Measurements from ENCODE around the gene ERICH2.

Gene ERICH2

GRCh38 chr2:170814533-170815230, 44.5 kb downstream of the ERICH2 start:
- no peak overlapping the region for H3K4me3 ChIP-seq (ENCODE audit: low read length)
- H3K36me3 ChIP-seq (ENCODE audit: control insufficient read depth, insufficient read depth, low read length) = no peaks in the 10 kb centered on the region
- H3K27me3 ChIP-seq (ENCODE audit: control insufficient read depth, insufficient read depth, low read length) = peaks cover 48% of the 10 kb centered on the region
- peaks cover 6% of the 10 kb centered on the region for H3K4me1 ChIP-seq (ENCODE audit: control insufficient read depth, insufficient read depth, low read length)
- H3K9ac ChIP-seq (ENCODE audit: low read length) = no peak overlapping the region
- H3K27ac ChIP-seq (ENCODE audit: low read depth, low read length) = no peak overlapping the region

DNA sequence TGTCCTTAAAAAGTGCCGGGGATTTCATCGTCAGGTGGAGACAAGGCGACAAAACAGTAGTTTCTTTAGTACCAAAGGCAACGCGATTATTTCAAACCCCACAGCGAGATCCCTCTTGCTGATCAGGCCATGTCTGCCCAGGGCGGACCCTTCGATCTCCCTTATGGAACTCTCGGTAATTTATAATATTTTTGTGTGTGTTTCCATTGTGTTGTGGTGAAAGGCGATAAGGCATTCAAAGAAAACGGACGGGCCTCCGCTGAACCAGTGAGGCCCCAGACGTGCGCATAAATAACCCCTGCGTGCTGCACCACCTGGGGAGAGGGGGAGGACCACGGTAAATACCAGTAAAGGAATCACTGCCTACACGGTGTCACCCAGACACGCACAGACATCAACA, 45.1 kb downstream of the ERICH2 start:
- H3K27me3 ChIP-seq (ENCODE audit: control insufficient read depth, insufficient read depth, low read length) = peaks cover 54% of the 10 kb centered on the region
- peaks cover 8% of the 10 kb centered on the region for H3K4me1 ChIP-seq (ENCODE audit: control insufficient read depth, insufficient read depth, low read length)
- H3K27ac ChIP-seq (ENCODE audit: low read depth, low read length) = no peak overlapping the region
- H3K4me3 ChIP-seq (ENCODE audit: low read length) = peak overlapping the region; percentile 72
- no peaks in the 10 kb centered on the region for H3K36me3 ChIP-seq (ENCODE audit: control insufficient read depth, insufficient read depth, low read length)
- no peak overlapping the region for H3K9ac ChIP-seq (ENCODE audit: low read length)

GRCh38 chr2:170815746-170816503, 45.7 kb downstream of the ERICH2 start:
- no peak overlapping the region for H3K9ac ChIP-seq (ENCODE audit: low read length)

DNA sequence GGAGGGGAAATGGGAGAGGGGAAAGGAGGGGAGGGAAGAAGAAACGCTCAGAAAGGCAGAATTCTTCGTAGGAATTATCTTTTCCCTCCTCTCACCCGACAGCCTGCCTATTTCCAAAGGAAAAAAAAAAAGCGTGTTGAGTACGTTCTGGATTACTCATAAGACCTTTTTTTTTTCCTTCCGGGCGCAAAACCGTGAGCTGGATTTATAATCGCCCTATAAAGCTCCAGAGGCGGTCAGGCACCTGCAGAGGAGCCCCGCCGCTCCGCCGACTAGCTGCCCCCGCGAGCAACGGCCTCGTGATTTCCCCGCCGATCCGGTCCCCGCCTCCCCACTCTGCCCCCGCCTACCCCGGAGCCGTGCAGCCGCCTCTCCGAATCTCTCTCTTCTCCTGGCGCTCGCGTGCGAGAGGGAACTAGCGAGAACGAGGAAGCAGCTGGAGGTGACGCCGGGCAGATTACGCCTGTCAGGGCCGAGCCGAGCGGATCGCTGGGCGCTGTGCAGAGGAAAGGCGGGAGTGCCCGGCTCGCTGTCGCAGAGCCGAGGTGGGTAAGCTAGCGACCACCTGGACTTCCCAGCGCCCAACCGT, 46.4 kb downstream of the ERICH2 start, which contains the start of gene GAD1:
TSS of gene GAD1 (plus strand) at position 384 of the 589 bp plus-strand sequence. CDS start 1,705 bp downstream, outside the sequence.
- Histone ChIP-seq H3K4me3 (ENCODE audit: low read length) (peak within 1 kb of the TSS; percentile 72), H3K4me1 (ENCODE audit: control insufficient read depth, insufficient read depth, low read length) (peaks cover 8% of the 10 kb centered on the region), H3K27me3 (ENCODE audit: control insufficient read depth, insufficient read depth, low read length) (peaks cover 66% of the 10 kb centered on the region), H3K27ac (ENCODE audit: low read depth, low read length) (no peak within 1 kb of the TSS), H3K36me3 (ENCODE audit: control insufficient read depth, insufficient read depth, low read length) (no peaks in the 10 kb centered on the region), H3K9ac (ENCODE audit: low read length) (no peak within 1 kb of the TSS)

More at GRCh38 chr2:170815746-170816503, 45.7 kb downstream of the ERICH2 start:
- Histone ChIP-seq H3K4me1 (ENCODE audit: control insufficient read depth, insufficient read depth, low read length) (peaks cover 8% of the 10 kb centered on the region), H3K36me3 (ENCODE audit: control insufficient read depth, insufficient read depth, low read length) (no peaks in the 10 kb centered on the region), H3K27ac (ENCODE audit: low read depth, low read length) (no peak overlapping the region), H3K4me3 (ENCODE audit: low read length) (peak overlapping the region; percentile 72), H3K27me3 (ENCODE audit: control insufficient read depth, insufficient read depth, low read length) (peaks cover 60% of the 10 kb centered on the region)

DNA sequence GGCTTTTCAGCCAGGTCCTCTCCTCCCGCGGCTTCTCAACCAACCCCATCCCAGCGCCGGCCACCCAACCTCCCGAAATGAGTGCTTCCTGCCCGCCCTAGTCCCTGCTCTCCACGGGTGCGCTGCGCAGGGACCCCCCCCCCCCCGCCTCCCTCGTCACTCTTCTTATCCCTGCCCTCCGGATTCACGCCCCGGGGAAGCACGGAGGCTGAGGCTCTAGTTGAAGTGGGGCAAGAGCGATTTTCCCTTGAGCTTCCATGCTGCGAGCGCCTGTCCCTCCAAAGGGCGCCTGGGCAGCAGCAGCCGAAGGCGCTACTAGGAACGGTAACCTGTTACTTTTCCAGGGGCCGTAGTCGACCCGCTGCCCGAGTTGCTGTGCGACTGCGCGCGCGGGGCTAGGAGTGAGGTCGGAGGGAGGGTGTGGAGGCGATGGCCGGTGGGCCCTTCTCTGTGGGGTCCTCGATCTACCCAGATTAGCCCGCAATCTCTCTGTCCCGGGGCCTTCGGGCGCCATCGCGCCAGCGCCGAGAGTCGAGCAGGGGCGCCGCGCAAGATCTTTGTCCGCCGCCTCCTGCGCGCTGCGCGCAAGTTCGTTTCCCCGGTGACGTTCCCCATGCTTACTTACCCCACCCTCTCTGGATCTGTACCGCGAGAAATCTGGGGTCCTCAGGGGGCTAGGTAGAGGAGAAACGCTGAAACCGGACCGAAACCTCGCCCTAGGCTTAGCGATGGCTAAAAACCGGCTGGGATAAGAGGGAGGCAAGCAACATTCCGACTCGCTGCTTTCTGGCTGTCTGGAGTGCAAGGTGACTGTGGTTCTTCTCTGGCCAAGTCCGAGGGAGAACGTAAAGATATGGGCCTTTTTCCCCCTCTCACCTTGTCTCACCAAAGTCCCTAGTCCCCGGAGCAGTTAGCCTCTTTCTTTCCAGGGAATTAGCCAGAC, 47.2 kb downstream of the ERICH2 start:
- peak overlapping the region; percentile 72 for H3K4me3 ChIP-seq (ENCODE audit: low read length)
- H3K27me3 ChIP-seq (ENCODE audit: control insufficient read depth, insufficient read depth, low read length) = peaks cover 74% of the 10 kb centered on the region
- H3K9ac ChIP-seq (ENCODE audit: low read length) = no peak overlapping the region
- H3K36me3 ChIP-seq (ENCODE audit: control insufficient read depth, insufficient read depth, low read length) = no peaks in the 10 kb centered on the region
- H3K4me1 ChIP-seq (ENCODE audit: control insufficient read depth, insufficient read depth, low read length) = peaks cover 10% of the 10 kb centered on the region
- H3K27ac ChIP-seq (ENCODE audit: low read depth, low read length) = no peak overlapping the region

DNA sequence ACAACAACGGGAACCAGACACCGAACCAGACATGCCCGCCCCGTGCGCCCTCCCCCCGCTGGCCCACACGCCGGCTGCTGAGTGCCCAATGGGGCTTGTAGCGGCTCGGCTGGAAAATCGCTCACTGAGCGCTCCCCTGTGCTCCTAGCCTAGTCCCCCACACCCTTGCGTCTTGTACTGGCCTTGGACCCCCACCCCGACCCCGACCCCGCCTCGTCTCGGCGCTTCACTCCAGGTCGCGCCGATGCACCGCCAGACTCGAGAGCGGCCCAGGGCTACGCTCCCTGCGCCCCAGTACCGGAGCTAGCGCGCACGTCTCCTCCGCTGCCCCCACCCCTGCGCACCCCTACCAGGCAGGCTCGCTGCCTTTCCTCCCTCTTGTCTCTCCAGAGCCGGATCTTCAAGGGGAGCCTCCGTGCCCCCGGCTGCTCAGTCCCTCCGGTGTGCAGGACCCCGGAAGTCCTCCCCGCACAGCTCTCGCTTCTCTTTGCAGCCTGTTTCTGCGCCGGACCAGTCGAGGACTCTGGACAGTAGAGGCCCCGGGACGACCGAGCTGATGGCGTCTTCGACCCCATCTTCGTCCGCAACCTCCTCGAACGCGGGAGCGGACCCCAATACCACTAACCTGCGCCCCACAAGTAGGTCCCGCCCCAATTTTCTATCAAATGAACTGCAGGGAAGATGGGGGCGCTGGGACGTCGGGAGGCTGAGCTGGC, 48.0 kb downstream of the ERICH2 start:
- Histone ChIP-seq H3K4me1 (ENCODE audit: control insufficient read depth, insufficient read depth, low read length) (peaks cover 15% of the 10 kb centered on the region), H3K36me3 (ENCODE audit: control insufficient read depth, insufficient read depth, low read length) (no peaks in the 10 kb centered on the region), H3K4me3 (ENCODE audit: low read length) (peak overlapping the region; percentile 61), H3K27me3 (ENCODE audit: control insufficient read depth, insufficient read depth, low read length) (peaks cover 78% of the 10 kb centered on the region), H3K9ac (ENCODE audit: low read length) (no peak overlapping the region), H3K27ac (ENCODE audit: low read depth, low read length) (no peak overlapping the region)

GRCh38 chr2:170818752-170819470, 48.7 kb downstream of the ERICH2 start:
- no peak overlapping the region for H3K4me3 ChIP-seq (ENCODE audit: low read length)

DNA sequence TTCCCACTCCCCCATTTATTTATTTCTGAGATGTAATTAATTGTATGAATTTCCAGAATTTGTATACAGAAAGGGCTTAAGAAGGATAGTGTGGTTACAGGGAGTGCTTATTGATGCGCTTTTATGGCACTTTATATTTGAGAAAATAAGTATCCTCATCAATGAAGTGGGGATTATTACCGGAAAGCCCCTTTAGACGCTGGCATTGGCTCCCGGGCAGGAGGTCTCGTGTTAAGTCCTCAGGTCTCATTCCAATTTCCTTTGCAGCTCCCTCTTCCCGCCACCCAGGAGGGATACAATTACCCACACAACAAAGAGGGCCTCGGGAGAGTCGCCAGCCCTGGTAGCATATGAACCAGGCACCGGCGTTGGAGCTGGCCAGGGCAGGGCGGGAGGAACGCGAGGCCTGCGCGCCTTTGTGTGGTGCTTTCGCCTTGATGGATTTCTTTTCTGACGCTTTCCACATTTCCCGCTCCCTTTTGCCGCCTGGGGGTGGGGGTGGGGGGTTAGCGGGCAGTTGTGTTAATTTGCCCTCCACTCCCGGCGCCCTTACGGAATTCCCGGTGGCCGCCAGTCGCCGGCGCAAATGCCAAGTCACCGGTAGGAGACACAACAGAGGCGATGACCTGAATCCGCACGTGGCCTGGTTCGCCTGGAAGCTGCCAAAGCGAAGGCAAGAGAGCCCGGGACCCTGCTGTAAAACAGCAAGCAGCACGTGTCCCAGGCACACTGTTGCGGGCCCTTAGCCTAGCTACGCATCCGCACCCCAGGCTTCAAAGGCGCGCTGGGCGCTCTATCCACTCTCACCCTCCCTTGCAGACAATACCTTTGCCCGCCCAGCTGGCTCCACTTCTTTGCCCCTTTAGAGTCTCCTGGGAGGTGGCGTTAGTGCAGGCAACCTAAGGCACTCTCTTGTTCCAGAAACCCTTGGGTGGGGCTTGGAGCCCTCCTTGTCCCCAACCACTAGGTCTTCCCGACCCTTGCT, 49.8 kb downstream of the ERICH2 start:
- H3K36me3 ChIP-seq (ENCODE audit: control insufficient read depth, insufficient read depth, low read length) = no peaks in the 10 kb centered on the region
- no peak overlapping the region for H3K9ac ChIP-seq (ENCODE audit: low read length)
- peaks cover 15% of the 10 kb centered on the region for H3K4me1 ChIP-seq (ENCODE audit: control insufficient read depth, insufficient read depth, low read length)
- peaks cover 78% of the 10 kb centered on the region for H3K27me3 ChIP-seq (ENCODE audit: control insufficient read depth, insufficient read depth, low read length)
- H3K27ac ChIP-seq (ENCODE audit: low read depth, low read length) = no peak overlapping the region
- H3K4me3 ChIP-seq (ENCODE audit: low read length) = peak overlapping the region; percentile 29

More at GRCh38 chr2:170818752-170819470, 48.7 kb downstream of the ERICH2 start:
- peaks cover 15% of the 10 kb centered on the region for H3K4me1 ChIP-seq (ENCODE audit: control insufficient read depth, insufficient read depth, low read length)
- peaks cover 78% of the 10 kb centered on the region for H3K27me3 ChIP-seq (ENCODE audit: control insufficient read depth, insufficient read depth, low read length)
- no peak overlapping the region for H3K9ac ChIP-seq (ENCODE audit: low read length)
- no peak overlapping the region for H3K27ac ChIP-seq (ENCODE audit: low read depth, low read length)
- no peaks in the 10 kb centered on the region for H3K36me3 ChIP-seq (ENCODE audit: control insufficient read depth, insufficient read depth, low read length)

GRCh38 chr2:170820757-170821530, 50.8 kb downstream of the ERICH2 start:
- Histone ChIP-seq H3K27ac (ENCODE audit: low read depth, low read length) (no peak overlapping the region), H3K4me3 (ENCODE audit: low read length) (peak overlapping the region; percentile 41), H3K4me1 (ENCODE audit: control insufficient read depth, insufficient read depth, low read length) (peaks cover 15% of the 10 kb centered on the region), H3K27me3 (ENCODE audit: control insufficient read depth, insufficient read depth, low read length) (peaks cover 75% of the 10 kb centered on the region), H3K9ac (ENCODE audit: low read length) (no peak overlapping the region), H3K36me3 (ENCODE audit: control insufficient read depth, insufficient read depth, low read length) (no peaks in the 10 kb centered on the region)
